ENCODE data around the gene PFN3. TPM values are rescaled to one million over a fixed set of nuclear protein-coding genes. Genes with fewer than 3 reads are reported as not detected.

PFN3 gene
- total and polyA plus RNA-seq, 10 donors = not detected

- Histone ChIP-seq H3K36me3 (peaks cover 0 to 79% (median 35%) of the 10 kb centered on the region in 6 donors), H3K4me3 (peak overlapping the region; percentile 7 to 70 (median 40)), H3K9me3 (no peaks in the 10 kb centered on the region), H3K4me1 (peaks cover 13 to 88% (median 68%) of the 10 kb centered on the region in 6 donors), H3K27ac (peak overlapping the region; percentile 55 to 90 (median 83)), H3K27me3 (replicated peaks in 1 of 7) (no peaks in the 10 kb centered on the region)
- WGBS, 5 donors = 52 to 77% (median 66%) methylated on average over 19 to 26 of the region's 26 CpGs
- TF ChIP-seq POLR2A (IDR thresholded peaks at IDR 0.05) (no peak), POLR2AphosphoS5 (IDR thresholded peaks at IDR 0.05) (no peak), CTCF (IDR thresholded peaks at IDR 0.05 in 8 of 11, conservative IDR thresholded peaks at IDR 0.05 in 3 of 11) (peak in 1 of 11 experiments; percentile 12)
- intact Hi-C loops (cut with DNase I; ENCODE audit: low total_unique reads) = no loop called here
- no peak for DNase-seq
These were observed 29.1 kb downstream of the PFN3 start for GRCh38 chr5:177371120-177372033.

- Histone ChIP-seq H3K4me1 (peaks cover 17 to 96% (median 74%) of the 10 kb centered on the region in 6 donors), H3K4me3 (peak overlapping the region in 7 of 8 donors; percentile 25 to 70 (median 41)), H3K36me3 (peaks cover 0 to 87% (median 35%) of the 10 kb centered on the region in 6 donors), H3K9me3 (no peaks in the 10 kb centered on the region), H3K27ac (peak overlapping the region in 6 of 8 donors; percentile 75 to 90 (median 84)), H3K27me3 (replicated peaks in 1 of 7) (no peaks in the 10 kb centered on the region)
- intact Hi-C loops (cut with DNase I; ENCODE audit: low total_unique reads) = no loop called here
- peak in 10 of 11 experiments; percentile 9 to 79 (median 50) for TF ChIP-seq CTCF (IDR thresholded peaks at IDR 0.05 in 8 of 11, conservative IDR thresholded peaks at IDR 0.05 in 3 of 11)
- peak; percentile 51 to 79 (median 71) for TF ChIP-seq POLR2AphosphoS5 (IDR thresholded peaks at IDR 0.05)
- TF ChIP-seq POLR2A (IDR thresholded peaks at IDR 0.05) = no peak
- peak; percentile 95 for DNase-seq
- WGBS, 5 donors = 20 to 70% (median 42%) methylated on average over 10 to 42 of the region's 42 CpGs
These were observed 29.9 kb downstream of the PFN3 start for GRCh38 chr5:177370488-177371119.

- 69 to 74% (median 69%) methylated on average over 9 to 11 of the region's 11 CpGs for WGBS, 5 donors
- Histone ChIP-seq H3K27ac (peak overlapping the region in 7 of 8 donors; percentile 22 to 90 (median 82)), H3K4me1 (peaks cover 17 to 97% (median 75%) of the 10 kb centered on the region in 6 donors), H3K36me3 (peaks cover 0 to 94% (median 35%) of the 10 kb centered on the region in 6 donors), H3K4me3 (peak overlapping the region in 1 of 8 donors; percentile 70), H3K9me3 (no peaks in the 10 kb centered on the region), H3K27me3 (replicated peaks in 1 of 7) (no peaks in the 10 kb centered on the region)
- no peak for TF ChIP-seq POLR2A (IDR thresholded peaks at IDR 0.05)
- TF ChIP-seq POLR2AphosphoS5 (IDR thresholded peaks at IDR 0.05) = no peak
- TF ChIP-seq CTCF (IDR thresholded peaks at IDR 0.05 in 8 of 11, conservative IDR thresholded peaks at IDR 0.05 in 3 of 11) = no peak
- intact Hi-C loops (cut with DNase I; ENCODE audit: low total_unique reads) = loop anchor here (10.0 kb wide), 1 partner anchor 55 kb away; the partner anchor contains the start of gene MXD3
- no peak for DNase-seq
These were observed 30.6 kb downstream of the PFN3 start for GRCh38 chr5:177369645-177370440.

Measured in spleen (tissue), 11 donors.